GM20000 (cell line): ENCODE measurements around the gene ARHGEF40.

ENCODE experiments used
- DNase-seq: peaks from one replicate; pipeline ENCODE4 v3.0.0; 2012; ENCODE audit warnings: low spot score
- TF ChIP-seq, protein P1 (sequence below): IDR thresholded peaks from 2 replicates; pipeline ENCODE4 v1.5.1; 2012; ENCODE audit warnings: mild to moderate bottlenecking, control low read depth; ENCODE audit errors: extremely low read depth, missing control alignments

The ARHGEF40 gene

DNA sequence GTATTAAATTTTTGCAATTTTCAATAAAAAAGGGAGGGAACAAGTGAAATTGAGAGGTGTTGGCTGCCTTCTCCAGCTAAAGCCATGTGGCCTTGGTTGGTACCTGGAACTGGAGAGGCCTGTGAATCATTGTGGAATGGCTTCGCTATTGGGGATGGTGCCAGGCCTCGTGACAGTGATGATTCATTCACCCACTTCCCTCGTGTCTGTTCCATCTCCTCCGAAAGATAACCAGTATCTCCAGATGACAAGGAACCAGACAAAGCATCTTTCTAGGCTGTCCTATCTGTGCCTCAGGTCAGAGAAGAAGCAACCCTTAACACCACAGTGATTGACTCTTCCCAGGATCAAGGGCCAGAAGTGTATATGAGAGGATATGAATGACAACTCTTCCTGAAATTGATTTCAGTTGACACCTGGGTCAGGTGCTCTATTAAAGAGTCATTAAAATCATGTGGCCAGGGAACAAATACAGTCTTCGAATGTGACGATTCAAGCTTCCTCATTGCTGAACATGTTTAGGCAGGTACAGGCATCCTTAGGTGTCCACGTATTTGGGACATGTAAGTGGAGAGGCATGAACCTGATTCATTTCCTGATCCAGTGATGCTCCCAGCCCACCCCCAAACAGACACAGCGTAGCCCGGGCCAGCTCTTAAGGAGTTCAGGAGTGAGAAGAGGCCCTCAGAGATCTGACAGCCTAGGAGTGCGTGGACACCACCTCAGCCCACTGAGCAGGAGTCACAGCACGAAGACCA lies 28.2 kb upstream of the ARHGEF40 start, which contains the start of gene RNASE7:
RNASE7 (plus strand) TSS at position 687 of the 758 bp plus-strand sequence. CDS start 631 bp downstream, outside the sequence.
- no peak for DNase-seq

DNA sequence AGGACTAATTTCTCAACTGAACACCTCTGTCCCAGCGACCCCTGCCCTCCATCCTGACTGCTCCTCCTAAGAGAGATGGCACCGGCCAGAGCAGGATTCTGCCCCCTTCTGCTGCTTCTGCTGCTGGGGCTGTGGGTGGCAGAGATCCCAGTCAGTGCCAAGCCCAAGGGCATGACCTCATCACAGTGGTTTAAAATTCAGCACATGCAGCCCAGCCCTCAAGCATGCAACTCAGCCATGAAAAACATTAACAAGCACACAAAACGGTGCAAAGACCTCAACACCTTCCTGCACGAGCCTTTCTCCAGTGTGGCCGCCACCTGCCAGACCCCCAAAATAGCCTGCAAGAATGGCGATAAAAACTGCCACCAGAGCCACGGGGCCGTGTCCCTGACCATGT lies 27.2 kb upstream of the ARHGEF40 start:
- TF ChIP-seq, protein P1, sequence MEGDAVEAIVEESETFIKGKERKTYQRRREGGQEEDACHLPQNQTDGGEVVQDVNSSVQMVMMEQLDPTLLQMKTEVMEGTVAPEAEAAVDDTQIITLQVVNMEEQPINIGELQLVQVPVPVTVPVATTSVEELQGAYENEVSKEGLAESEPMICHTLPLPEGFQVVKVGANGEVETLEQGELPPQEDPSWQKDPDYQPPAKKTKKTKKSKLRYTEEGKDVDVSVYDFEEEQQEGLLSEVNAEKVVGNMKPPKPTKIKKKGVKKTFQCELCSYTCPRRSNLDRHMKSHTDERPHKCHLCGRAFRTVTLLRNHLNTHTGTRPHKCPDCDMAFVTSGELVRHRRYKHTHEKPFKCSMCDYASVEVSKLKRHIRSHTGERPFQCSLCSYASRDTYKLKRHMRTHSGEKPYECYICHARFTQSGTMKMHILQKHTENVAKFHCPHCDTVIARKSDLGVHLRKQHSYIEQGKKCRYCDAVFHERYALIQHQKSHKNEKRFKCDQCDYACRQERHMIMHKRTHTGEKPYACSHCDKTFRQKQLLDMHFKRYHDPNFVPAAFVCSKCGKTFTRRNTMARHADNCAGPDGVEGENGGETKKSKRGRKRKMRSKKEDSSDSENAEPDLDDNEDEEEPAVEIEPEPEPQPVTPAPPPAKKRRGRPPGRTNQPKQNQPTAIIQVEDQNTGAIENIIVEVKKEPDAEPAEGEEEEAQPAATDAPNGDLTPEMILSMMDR: no peak

More for the DNA sequence above, 28.2 kb upstream of the ARHGEF40 start, which contains the start of gene RNASE7:
- TF ChIP-seq, protein P1: no peak

DNA sequence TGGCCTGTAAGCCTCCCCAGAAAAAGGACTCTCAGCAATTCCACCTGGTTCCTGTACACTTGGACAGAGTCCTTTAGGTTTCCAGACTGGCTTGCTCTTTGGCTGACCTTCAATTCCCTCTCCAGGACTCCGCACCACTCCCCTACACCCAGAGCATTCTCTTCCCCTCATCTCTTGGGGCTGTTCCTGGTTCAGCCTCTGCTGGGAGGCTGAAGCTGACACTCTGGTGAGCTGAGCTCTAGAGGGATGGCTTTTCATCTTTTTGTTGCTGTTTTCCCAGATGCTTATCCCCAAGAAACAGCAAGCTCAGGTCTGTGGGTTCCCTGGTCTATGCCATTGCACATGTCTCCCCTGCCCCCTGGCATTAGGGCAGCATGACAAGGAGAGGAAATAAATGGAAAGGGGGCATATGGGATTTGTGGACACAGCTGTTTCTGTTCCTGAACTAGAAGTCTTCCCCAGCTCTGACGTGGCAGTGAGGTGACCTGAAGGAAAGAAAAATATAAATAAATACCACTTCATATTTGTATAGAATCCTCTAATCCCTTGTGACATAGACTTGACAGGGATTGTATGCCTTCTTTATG lies 26.6 kb upstream of the ARHGEF40 start:
- DNase-seq: no peak
- TF ChIP-seq, protein P1: no peak

More for the DNA sequence above, 27.2 kb upstream of the ARHGEF40 start:
- no peak for DNase-seq

DNA sequence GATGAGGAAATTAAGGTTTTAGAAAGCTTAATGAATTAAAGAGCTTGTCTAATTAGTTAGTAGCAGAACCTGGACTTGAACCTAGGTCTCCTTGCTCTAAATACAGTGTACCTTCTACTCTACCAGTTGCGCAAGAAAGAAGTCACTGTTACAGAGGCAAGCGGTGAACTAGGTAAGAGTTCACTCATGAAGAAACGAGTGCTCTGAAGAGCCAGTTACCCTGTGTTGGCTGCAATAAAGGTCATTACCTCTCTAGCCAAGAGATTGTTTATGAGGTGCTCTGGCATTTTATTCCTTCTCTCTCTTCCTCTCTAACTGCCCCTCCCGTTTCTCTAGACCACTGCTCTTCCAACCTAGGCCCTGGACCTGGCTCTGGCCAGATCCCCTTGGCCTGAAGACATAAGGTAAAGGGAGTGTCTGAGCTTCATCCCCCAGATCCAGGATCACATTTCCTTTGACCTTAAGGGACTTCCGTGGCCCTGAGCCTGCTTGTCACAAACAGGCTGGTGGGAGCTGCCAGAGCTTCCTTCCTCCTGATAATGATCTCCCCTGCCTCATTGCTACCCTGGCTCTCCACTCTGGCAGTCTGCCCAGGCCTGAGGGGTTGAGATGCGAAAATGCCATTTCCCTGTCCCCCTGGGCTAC lies 26.0 kb upstream of the ARHGEF40 start:
- DNase-seq: no peak
- TF ChIP-seq, protein P1: no peak

DNA sequence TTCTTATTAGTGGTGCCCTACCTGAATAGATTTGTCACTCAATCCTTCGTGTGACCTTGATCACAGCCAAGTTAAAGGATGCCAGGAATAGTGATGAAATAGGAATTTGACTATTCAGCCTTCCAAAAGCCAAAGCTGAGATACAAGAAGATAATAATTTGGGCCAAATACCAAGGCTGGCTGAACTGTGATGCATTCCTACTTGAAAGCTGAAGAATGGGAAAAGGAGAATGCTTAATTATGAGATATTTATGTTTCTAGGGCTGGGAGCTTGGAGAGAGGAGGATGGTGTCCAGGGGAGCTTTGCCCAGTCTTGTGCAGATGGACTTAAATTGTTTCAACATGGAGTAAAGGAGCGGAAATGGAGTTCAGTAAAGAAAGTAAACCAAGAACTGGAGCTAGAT lies 22.7 kb upstream of the ARHGEF40 start:
- TF ChIP-seq, protein P1: no peak
- DNase-seq: no peak

DNA sequence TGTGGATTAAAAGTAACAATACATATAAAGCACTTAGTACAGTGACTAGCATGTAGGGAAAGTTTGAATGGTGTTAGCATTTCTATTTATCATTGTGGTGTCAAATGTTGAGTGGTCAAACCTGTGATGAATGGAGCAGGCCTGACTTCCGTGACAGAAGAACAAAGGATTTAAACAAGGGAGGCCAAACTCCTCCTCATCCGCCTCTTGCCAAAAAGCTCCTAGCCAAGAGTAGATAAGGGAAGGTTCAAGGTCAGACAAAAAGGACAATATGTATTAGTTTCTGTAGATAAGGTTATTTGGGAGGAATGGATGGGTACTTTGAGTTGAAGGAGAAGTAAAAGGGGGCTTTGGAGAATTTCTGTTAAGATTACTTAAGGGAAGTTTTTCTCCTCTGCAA lies 21.5 kb upstream of the ARHGEF40 start:
- TF ChIP-seq, protein P1: no peak
- DNase-seq: no peak

DNA sequence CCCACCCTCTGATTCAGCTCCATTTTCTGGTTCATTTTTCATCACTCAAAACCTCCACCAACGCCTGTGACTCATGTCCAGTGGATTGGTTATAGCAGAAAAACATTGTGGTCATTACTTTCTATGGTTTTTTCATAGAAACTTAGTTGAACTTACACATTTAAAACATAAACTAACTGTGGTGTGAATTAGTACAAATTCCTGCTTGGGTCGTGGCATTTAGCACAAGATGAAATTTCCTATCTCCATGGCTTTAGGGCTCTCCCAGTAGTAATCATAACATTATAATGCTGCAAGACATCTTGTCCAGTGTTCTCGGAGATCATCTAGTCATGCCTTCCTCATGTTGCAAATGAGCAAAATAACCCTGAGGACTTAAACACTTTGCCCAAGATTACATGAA lies 20.8 kb upstream of the ARHGEF40 start:
- DNase-seq: no peak

More for the DNA sequence above, 20.8 kb upstream of the ARHGEF40 start:
- TF ChIP-seq, protein P1: no peak
